IPS-18c (cell line): ENCODE results near the gene LILRA2.

Source experiments
- H3K4me3 ChIP-seq: 2 replicates; pipeline ENCODE4 v1.7.0; 2013; ENCODE audit warnings: low read depth, mild to moderate bottlenecking, low read length, moderate library complexity; ENCODE audit not compliant: insufficient read depth
- H3K9me3 ChIP-seq: one replicate; pipeline ENCODE4 v1.6.1; 2013; ENCODE audit warnings: mild to moderate bottlenecking, low read length, moderate library complexity; ENCODE audit not compliant: control insufficient read depth, insufficient read depth

LILRA2 gene

GRCh38 chr19:54573330-54573872 is at the start of gene LILRA2:
LILRA2 (plus strand) TSS chr19:54573790; CDS start chr19:54573879, 89 bp downstream.
- H3K9me3 ChIP-seq: peaks cover 17% of the 10 kb centered on the region
- no peak within 1 kb of the TSS for H3K4me3 ChIP-seq

- Histone ChIP-seq H3K4me3 (no peak overlapping the region), H3K9me3 (peaks cover 6% of the 10 kb centered on the region)
Observed at GRCh38 chr19:54525636-54526035, 48.0 kb upstream of the LILRA2 start.

- Histone ChIP-seq H3K9me3 (peaks cover 4% of the 10 kb centered on the region), H3K4me3 (no peak overlapping the region)
Observed at GRCh38 chr19:54526972-54527371, 46.6 kb upstream of the LILRA2 start.

- Histone ChIP-seq H3K4me3 (no peak overlapping the region), H3K9me3 (peaks cover 4% of the 10 kb centered on the region)
Observed at GRCh38 chr19:54530866-54531265, 42.7 kb upstream of the LILRA2 start.

- Histone ChIP-seq H3K4me3 (no peak overlapping the region), H3K9me3 (peaks cover 8% of the 10 kb centered on the region)
Observed at GRCh38 chr19:54532528-54532927, 41.1 kb upstream of the LILRA2 start.

GRCh38 chr19:54533476-54533875 is 40.1 kb upstream of the LILRA2 start:
- peaks cover 5% of the 10 kb centered on the region for H3K9me3 ChIP-seq
- H3K4me3 ChIP-seq: no peak overlapping the region

- no peak overlapping the region; the same call in 1 of the 2 replicates for H3K4me3 ChIP-seq
- peaks cover 5% of the 10 kb centered on the region for H3K9me3 ChIP-seq
Observed at GRCh38 chr19:54534156-54534555, 39.4 kb upstream of the LILRA2 start.

GRCh38 chr19:54535601-54536000 is 38.0 kb upstream of the LILRA2 start:
- H3K4me3 ChIP-seq: no peak overlapping the region
- H3K9me3 ChIP-seq: peaks cover 6% of the 10 kb centered on the region

GRCh38 chr19:54536956-54537355 is 36.6 kb upstream of the LILRA2 start:
- H3K4me3 ChIP-seq: no peak overlapping the region; the same call in 1 of the 2 replicates
- H3K9me3 ChIP-seq: peaks cover 8% of the 10 kb centered on the region

GRCh38 chr19:54541712-54542111 is 31.9 kb upstream of the LILRA2 start:
- peaks cover 6% of the 10 kb centered on the region for H3K9me3 ChIP-seq
- H3K4me3 ChIP-seq: no peak overlapping the region

GRCh38 chr19:54548806-54549205 is 24.8 kb upstream of the LILRA2 start:
- no peak overlapping the region for H3K4me3 ChIP-seq
- H3K9me3 ChIP-seq: peaks cover 13% of the 10 kb centered on the region

- peaks cover 13% of the 10 kb centered on the region for H3K9me3 ChIP-seq
- H3K4me3 ChIP-seq: no peak overlapping the region
Observed at GRCh38 chr19:54549224-54549623, 24.4 kb upstream of the LILRA2 start.

- peaks cover 17% of the 10 kb centered on the region for H3K9me3 ChIP-seq
- H3K4me3 ChIP-seq: no peak overlapping the region
Observed at GRCh38 chr19:54551293-54551692, 22.3 kb upstream of the LILRA2 start.

GRCh38 chr19:54551950-54552912 is 21.4 kb upstream of the LILRA2 start:
- no peak overlapping the region for H3K4me3 ChIP-seq
- peaks cover 17% of the 10 kb centered on the region for H3K9me3 ChIP-seq

GRCh38 chr19:54552913-54553310 is 20.7 kb upstream of the LILRA2 start:
- H3K4me3 ChIP-seq: no peak overlapping the region
- peaks cover 17% of the 10 kb centered on the region for H3K9me3 ChIP-seq

- H3K4me3 ChIP-seq: no peak overlapping the region
- peaks cover 17% of the 10 kb centered on the region for H3K9me3 ChIP-seq
Observed at GRCh38 chr19:54554006-54554405, 19.6 kb upstream of the LILRA2 start.

GRCh38 chr19:54554896-54555295 is 18.7 kb upstream of the LILRA2 start:
- no peak overlapping the region for H3K4me3 ChIP-seq
- peaks cover 13% of the 10 kb centered on the region for H3K9me3 ChIP-seq

GRCh38 chr19:54556194-54556593 is 17.4 kb upstream of the LILRA2 start:
- Histone ChIP-seq H3K9me3 (peaks cover 10% of the 10 kb centered on the region), H3K4me3 (no peak overlapping the region)
